HG02973 (cell line): ENCODE data around the gene CDH2.

Experiments used
- ATAC-seq: cut with Tn5 transposase; IDR thresholded peaks from one replicate; pipeline ENCODE4 v1.9.1; 2021; ENCODE audit warnings: moderate library complexity; ENCODE audit not compliant: unreplicated experiment

The CDH2 gene

GRCh38 chr18:28091197-28091596 is 85.7 kb downstream of the CDH2 start:
- ATAC-seq: no peak

DNA sequence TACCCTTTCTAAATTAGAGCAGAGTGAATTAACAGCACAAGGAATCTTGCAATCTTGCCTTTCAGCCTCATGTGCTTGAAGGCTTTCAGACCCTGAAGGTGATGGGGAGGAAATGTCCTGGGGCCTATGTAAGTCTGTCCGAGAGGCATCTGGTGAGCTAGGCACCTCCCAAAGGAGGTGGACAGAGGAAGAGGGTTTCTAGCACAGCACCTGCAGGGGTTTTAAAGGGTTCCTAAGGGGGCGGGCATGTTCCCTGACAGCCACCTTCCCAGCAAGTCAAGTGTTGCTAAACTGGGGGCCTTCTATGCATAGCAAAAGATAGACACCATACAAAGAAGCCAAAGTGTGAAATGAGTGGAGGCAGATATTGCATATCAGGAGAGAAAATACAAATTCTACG is 88.5 kb downstream of the CDH2 start:
- ATAC-seq: no peak

- no peak for ATAC-seq
Observed at GRCh38 chr18:28086670-28087552, 90.0 kb downstream of the CDH2 start.

- no peak for ATAC-seq
Observed at GRCh38 chr18:28081516-28081915, 95.4 kb downstream of the CDH2 start.

GRCh38 chr18:28080876-28081300 is 96.0 kb downstream of the CDH2 start:
- ATAC-seq: no peak

DNA sequence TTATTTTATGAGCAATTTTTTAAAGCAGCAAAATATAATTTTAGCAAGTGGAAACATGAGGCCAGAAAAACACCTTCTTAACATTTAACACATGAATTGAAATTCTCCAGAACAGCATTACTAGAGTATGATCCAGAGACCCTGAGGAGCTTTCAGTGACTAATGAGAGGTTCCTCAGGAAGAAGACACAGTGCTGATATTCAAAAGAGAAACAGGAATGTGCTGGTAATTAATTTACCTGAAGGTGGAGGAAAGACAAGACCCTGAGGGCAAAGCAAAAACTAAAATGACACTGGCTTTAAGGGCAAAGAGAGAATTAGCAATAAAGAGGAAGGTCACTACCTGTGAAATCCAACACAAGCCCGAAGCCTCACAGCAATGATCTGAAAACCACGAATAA is 97.0 kb downstream of the CDH2 start:
- ATAC-seq: no peak

DNA sequence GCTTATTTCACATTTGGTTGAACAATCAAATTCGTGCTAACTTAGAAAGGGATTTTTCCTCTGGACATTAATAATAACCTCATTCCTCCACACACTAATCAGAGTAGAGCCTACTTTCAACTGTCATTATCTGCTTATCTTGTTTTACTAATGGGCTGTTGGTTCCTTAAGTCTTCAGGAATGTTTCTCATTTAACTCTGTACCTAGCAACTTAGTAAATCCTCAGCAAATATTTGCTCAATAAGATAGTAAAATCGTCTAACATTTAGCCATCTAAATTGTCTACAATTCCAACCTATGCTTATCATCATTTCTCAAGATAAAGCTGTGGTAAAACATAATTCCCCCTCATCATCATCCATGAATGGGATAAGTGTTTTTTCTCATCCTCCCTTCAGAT is 98.1 kb downstream of the CDH2 start:
- no peak for ATAC-seq

GRCh38 chr18:28078298-28078697 is 98.6 kb downstream of the CDH2 start:
- no peak for ATAC-seq

GRCh38 chr18:28075501-28075900 is 101.4 kb downstream of the CDH2 start:
- no peak for ATAC-seq

DNA sequence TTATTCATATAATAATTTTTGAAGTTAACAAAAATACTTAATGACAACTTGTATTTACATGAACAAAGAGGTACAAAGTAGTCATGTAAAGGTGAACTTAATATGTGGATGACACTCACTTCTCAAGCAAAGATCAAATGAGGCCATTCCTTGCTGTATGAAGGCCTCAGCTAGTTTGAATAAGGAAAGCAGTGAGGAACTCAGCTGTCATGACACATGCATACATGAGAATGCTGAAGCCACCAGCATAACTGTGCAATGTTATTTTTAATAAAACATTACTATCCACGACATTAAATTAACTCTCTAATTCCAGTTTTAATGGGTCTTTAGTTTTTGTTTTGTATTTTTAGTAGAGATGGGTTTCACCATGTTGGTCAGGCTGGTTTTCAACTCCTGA is 102.9 kb downstream of the CDH2 start:
- no peak for ATAC-seq

DNA sequence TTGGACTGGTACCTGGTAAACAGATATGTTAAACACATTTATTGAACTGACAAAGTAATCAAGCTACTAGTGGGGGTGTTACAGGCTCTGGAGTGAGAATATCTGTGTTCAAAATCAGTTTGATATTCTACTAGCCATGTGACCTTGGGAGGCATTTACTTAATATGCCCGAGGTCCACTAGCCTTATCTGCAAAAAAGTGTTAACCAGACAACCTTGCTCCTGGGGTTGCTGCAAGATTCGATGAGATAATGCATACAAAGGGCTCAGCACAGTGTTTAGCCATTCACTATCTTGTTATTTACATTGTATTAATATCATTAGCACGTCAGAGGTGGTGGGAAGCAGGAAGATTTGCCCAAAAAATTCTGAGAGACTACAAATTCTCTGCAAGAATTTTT is 103.3 kb downstream of the CDH2 start:
- no peak for ATAC-seq

DNA sequence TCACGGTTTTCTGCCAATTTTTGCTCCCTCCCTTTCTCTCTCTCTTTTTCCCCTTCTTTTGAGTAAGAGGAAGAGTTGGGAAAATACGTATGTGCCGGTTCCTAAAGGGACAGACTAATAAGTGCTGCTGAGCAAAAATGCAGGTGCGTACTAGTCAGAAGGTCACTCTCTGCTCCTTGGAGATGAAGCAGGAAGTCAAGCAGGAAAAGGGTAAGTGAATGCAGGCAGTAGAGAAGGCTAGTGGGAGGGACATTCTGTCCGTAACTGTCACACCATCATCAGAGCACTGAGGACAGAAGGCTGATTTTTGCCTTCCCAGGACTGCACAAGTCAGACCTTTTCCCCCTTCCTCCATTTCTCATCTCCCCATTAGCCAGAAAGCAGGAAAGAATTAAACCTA is 105.7 kb downstream of the CDH2 start:
- no peak for ATAC-seq

DNA sequence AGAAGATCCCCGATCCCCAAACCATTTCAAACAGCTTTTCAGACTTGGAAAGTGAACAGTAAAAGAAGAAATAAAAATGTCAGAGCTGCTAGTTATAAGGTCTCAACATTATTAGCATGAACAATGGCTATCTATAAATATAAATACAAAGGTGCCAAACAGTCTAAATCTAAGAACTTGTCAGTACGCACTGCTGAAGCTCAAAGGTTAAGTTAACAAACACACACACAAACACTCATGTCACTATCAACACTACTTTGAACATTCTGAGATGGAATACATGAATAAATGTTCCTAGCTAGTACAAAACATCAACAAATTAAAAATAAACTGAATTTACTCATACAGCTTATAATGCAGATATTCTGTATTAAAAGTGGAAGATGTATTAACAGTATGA is 108.7 kb downstream of the CDH2 start:
- no peak for ATAC-seq

DNA sequence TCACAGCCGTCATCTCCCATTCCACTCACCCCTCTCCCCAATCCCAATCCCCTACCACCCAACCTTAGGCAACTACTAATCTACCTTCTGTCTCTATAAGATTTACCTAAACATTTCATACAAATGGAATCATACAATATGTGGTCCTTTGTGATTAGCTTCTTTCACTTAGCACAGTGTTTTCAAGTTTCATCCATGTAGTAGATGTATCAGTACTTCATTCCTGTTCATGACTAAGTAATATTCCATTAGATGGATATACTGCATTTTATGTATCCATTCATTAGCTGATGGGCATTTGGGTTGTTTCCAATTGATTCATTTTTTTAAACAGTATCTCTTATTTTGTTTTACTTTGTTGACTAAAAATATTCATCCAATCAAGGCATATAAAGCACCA is 109.6 kb downstream of the CDH2 start:
- ATAC-seq: no peak

GRCh38 chr18:28065793-28066186 is 111.1 kb downstream of the CDH2 start:
- ATAC-seq: no peak

- ATAC-seq: no peak
Observed at GRCh38 chr18:28065031-28065792, 111.7 kb downstream of the CDH2 start.

DNA sequence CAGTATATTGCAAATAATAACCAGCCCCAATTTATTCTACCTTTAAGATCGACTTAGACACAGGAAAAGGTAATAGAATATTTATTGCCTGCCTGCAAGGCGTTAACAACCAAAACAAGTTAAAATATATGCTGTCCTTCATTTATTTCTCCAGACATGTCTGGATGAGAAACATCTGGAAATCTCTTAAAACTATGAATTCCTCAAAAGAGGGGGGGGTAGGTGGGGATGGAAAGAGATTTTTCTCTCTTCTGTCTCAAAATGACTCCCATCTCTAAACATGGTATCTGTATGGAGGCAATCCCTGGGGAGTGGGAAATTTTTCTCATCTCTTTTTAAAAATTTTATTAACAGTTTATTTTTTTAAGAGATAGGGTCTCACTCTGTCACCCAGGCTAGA is 113.0 kb downstream of the CDH2 start:
- no peak for ATAC-seq

GRCh38 chr18:28063271-28063761 is 113.6 kb downstream of the CDH2 start:
- no peak for ATAC-seq

GRCh38 chr18:28062443-28062842 is 114.5 kb downstream of the CDH2 start:
- no peak for ATAC-seq

DNA sequence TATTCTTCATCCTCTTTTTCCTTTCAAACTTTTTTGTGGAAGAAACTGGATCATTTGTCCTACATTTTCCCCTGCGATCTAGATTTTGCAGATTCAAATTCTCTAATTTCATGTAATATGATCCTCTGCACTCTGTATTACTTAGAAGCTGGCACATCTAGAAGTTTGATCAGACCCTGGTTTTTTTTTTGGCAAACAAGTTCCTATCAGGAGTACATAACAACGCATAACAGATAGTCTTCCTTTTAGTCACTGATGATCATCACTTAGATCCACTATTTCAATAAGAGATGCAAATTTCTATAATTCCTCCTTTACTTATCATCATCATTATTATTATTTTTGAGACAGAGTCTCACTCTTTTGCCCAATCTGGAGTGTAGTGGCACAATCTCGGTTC is 117.1 kb downstream of the CDH2 start:
- no peak for ATAC-seq

- no peak for ATAC-seq
Observed at GRCh38 chr18:28050545-28050944, 126.4 kb downstream of the CDH2 start.

DNA sequence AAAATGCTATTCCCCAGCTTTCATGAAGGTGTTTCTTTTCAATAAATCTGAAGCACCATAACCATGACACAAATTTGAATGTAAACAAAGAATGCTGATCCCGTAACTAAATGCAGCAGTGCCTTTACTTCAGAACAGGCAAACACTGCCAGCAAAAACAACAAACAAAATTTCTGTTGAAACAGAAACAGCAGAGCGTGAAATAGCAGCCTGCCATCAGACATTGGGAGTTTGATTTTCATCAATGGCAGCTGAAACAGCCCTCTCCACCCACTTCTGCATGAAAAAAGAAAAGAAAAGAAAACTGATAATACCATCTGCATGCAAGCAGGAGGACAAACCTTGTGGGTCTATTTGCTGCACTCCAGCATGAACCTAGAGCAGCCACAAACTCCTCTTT is 128.3 kb downstream of the CDH2 start:
- ATAC-seq: no peak
